Omental fat pad (tissue), 4 donors: ENCODE data around the gene ATP1B3. TPM values are rescaled to one million over a fixed set of nuclear protein-coding genes. Genes with fewer than 3 reads are reported as not detected.

Experiments used
- ATAC-seq: fragments of 150-250 bp; one replicate; pipeline ENCODE4 v1.9.1; 2016; ENCODE audit warnings: mild to moderate bottlenecking, moderate library complexity; ENCODE audit not compliant: low FRiP score
- DNase-seq: peaks from one replicate; pipeline ENCODE4 v3.0.0-alpha.2; 2019; ENCODE audit warnings: low spot score
- CTCF ChIP-seq, 3 donors: fragments of 450-650 bp; IDR thresholded peaks; one replicate each; pipeline ENCODE4 v1.5.1; 2016 to 2017; ENCODE audit warnings: antibody characterized with exemption in 3 of 3, mild to moderate bottlenecking in 3 of 3, moderate library complexity in 2 of 3
- total RNA-seq, 4 donors: library from RNA; depleted of rRNA; stranded (reverse); fragments of >200 nt; gene quantifications; one replicate each; pipeline ENCODE4 v1.1.0, GENCODE V29; 2016

Gene ATP1B3
- total RNA-seq, 4 donors from 2014 or later = 70.8 to 487 (median 228) TPM

- no peak for DNase-seq
- no peak for TF ChIP-seq CTCF (IDR thresholded peaks at IDR 0.05)
- peak; percentile 32 for ATAC-seq
Observed at GRCh38 chr3:141860766-141861513, 15.5 kb upstream of the ATP1B3 start.

- no peak for ATAC-seq
- no peak for DNase-seq
- TF ChIP-seq CTCF (IDR thresholded peaks at IDR 0.05) = no peak
Observed at GRCh38 chr3:141862279-141862816, 14.1 kb upstream of the ATP1B3 start.

DNA sequence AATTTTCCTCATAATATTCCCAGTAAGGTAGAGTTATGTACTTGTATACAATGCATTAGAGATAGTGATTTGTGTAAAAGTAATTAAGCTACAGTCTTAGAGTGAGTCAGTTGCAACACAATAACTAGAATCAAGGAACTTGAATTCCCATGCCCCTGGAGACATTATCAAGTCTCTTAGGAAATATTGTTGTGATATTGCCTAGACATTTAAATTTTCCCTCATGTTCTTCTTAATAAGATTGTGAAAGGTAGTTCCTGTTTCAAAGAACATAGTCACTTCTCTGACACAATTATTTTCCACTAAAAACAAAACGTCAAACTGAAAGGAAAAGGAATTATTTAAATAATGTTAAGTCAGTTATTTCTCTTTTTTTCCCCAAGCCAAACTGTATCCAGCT is 13.0 kb upstream of the ATP1B3 start:
- TF ChIP-seq CTCF (IDR thresholded peaks at IDR 0.05) = no peak
- ATAC-seq (peak; percentile 48), DNase-seq (no peak)

DNA sequence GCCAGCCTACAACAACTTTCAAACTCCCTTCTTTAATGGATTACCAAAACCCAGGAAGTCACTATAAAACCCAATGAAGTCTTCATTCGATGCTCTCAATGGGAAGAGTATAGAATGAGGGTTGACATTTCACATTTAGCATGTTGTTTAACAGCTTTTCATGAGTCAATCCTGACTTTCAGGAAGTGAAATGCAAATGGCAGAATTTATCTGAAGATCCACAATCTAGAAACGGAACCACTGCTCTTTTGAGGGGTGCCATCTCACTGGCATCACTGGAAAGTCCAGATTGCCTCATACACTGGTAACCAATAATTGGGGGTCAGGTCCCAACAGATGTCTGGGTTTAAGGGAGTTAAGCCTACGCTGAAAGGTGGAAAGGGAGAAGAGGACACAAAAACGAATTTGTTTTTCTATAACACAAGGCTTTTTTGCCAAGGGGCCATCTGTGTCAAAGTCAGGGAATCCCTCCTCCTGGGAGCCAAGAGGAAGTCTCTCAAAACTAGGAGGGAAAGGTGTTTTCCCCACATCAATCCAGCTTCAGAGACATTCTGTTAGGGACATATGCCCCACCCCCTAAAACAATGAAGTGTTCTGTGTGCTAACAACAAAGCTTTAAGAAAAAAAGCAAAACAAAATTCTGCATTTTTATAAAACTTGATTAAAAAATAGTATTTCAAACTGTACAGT is 12.0 kb upstream of the ATP1B3 start:
- TF ChIP-seq CTCF (IDR thresholded peaks at IDR 0.05) = no peak
- DNase-seq (no peak), ATAC-seq (no peak)

DNA sequence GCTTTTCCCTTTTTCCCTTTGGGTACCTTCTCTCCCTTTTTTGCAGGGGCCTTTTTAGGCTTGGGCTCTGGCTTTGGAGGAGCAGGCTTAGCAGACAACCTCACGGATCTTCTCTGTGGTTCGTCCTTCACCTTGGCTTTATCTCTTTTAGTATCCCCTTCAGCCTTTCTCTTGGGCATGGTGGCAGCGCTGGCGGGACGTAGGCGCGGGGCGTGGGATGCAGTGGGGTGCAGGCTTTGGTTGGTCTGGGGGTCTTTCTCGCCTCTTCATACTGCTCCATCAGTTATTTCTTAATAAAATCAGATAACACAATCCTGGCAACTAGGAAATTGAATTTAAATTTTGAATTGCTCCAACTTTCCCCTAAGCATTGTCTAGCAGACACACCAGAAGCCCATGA is 11.3 kb upstream of the ATP1B3 start:
- no peak for TF ChIP-seq CTCF (IDR thresholded peaks at IDR 0.05)
- DNase-seq = no peak
- ATAC-seq = no peak

DNA sequence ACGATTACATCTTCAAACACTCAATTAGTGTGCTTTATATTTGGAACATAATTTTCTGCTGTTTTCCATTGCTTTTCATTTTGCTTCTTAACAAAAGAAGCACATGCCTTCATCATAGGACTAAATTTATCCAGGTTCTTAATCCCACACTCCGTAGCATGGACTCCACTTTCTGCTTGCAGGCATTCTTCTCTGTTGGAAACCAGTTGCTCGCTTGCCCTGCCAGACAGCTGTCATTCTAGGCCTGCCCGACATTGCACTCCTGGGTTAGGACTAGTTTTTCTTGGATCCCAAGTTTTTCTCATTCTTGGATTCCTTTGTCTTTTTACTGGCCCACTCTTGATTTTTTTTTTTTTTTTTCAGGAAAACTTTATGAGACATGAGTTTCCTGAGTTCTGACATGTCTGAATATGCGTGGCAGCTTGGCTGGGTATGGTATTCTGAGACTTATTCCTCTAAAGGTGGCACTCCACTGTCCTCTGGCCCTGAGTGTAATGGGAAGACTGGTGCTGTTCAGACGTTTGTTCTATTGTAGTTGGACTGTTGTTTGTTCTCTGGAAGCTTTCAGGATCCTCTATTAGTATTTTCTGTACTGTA is 6.3 kb upstream of the ATP1B3 start:
- ATAC-seq (no peak), DNase-seq (no peak)
- no peak for TF ChIP-seq CTCF (IDR thresholded peaks at IDR 0.05)
